Activated gamma-delta T cell treated with anti-CD3 and anti-CD28 coated beads, Interleukin-2, amount 50 U/mL, for 16 hours (primary cell): Measurements from ENCODE around the gene ATOX1.
"Not testable (repeated sequence)": the region's sequence is repeated elsewhere in the genome, so short reads cannot be mapped to it uniquely, and the experiment has no call there.

ENCODE experiments used
- DNase-seq: peaks from one replicate; pipeline ENCODE4 v3.0.0-alpha.2; 2020; ENCODE audit warnings: low read depth

ATOX1 gene

DNA sequence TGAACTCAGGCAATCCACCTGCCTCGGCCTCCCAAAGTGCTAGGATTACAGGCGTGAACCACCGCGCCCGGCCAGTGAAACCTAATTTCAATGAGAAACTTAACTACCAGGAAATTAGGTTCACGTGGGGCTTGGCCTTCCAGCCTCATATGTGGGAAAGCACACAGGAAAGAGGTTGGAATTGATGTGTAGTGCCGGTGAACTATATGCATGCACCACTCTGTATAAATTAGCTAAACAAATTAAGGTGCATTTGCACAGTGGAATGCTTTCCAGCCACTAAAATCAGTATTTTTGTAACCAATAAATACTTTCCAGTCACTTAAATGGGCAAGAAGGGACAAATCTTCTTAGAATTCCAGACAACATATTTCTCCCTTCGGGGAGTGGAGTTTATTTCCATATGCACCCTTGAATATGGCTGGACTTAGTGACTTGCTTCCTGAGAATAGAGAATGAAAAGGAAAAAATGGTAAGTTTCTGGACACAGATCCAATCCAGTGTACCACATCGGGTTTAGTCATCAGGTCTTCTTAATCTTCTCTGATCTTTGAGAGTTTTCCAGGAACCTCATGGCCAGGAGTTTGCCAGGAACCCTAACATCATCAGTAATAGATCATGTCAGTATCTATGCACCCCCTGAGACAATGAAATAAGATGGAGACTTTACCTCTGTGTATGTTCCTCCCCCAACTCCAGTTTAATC, 24.9 kb downstream of the ATOX1 start:
- DNase-seq = no peak

DNA sequence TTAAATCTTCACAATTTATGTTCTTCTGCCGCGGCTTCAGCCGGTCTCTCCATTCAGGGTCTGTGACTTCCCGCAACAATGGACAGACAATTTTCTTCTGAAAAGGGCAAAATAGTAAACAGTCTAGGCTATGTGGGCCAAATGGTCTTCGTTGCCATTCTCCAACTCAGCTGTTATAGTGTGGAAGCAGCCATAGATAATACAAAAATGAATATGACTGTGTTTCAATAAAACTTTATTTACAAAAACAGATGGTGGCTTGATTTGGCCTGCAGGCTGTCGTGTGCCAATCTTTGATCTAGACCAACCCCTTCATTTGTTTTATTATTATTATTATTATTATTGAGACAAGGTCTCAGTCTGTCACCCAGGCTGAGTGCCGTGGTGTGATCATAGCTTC, 28.1 kb downstream of the ATOX1 start:
- no peak for DNase-seq

DNA sequence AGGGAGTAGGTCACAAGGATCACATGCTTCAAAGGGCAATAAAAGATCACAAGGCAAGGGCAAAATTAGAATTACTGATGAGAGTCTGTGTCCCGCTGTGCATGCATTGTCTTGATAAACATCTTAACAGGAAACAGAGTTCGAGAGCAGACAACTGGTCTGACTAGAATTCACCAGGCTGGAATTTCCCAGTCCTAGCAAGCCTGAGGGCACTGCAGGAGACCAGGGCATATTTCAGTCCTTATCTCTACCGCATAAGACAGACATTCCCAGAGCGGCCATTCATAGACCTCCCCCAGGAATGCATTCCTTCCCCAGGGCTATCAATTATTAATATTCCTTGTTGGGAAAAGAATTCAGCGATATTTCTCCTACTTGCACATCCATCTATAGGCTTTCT, 28.8 kb downstream of the ATOX1 start:
- DNase-seq = not testable (repeated sequence)

DNA sequence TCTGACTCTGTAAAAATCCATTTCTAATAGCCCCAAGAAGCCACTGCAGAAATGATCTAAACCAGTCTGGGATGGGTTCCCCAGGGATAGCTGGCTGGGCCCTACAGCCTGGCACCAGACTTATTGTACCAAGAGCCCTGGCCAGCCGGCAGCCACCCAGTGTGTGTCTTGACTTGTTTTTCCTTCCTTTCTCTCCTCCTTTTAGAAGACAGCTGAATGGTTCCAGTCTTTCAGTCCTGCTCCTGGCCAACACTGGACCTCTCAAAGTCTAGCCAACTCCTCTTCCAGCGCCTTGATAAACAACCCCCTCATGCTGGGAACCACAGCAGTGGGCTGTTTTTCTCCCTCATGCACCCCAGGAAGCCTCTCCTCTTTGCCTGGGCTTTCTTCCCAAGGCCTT, 34.1 kb downstream of the ATOX1 start:
- no peak for DNase-seq

DNA sequence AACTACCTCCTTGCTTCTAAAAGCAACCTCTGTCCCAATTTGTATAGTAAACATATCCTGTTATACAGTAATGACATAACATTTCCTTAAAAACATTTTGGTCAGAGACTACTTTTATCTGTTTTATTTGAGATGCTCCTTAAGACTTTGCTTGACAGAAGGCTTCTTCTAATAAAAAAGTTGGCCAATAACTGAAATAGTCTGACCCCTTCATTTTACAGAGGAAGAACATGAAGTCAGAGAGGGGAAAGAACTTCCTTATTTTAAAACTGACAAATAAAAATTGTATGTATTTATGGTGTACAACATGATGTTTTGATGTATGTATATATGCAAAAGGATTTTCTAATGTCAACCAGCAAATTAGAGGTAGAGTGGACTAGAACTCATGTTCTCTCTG, 35.9 kb downstream of the ATOX1 start:
- no peak for DNase-seq

DNA sequence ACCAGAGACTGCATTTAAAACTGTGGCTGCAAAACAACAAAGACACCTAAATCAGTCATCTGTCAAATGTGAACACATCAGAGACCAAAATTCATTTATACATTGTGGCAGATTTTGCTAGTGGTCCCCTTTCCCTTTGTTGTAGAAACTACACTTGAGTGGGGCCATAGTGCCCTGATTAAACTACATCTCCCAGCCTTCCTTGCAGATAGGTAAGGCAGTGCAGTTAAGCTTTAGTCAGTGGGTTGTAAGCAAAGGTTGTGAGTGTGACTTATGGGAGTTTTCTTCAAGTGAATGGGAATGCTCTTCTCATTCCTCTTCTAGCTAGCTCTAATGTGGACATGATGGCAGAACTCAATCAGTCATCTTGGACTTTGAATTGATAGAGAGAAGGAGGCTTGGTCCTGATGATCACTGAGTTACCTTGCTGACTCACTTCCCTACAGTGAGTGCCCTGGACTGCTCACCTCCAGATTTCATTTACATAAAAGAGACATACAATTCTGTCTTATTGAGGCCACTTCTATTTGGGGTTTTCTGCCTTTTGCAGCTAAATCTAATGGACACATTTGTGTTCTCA, 36.5 kb downstream of the ATOX1 start:
- no peak for DNase-seq

DNA sequence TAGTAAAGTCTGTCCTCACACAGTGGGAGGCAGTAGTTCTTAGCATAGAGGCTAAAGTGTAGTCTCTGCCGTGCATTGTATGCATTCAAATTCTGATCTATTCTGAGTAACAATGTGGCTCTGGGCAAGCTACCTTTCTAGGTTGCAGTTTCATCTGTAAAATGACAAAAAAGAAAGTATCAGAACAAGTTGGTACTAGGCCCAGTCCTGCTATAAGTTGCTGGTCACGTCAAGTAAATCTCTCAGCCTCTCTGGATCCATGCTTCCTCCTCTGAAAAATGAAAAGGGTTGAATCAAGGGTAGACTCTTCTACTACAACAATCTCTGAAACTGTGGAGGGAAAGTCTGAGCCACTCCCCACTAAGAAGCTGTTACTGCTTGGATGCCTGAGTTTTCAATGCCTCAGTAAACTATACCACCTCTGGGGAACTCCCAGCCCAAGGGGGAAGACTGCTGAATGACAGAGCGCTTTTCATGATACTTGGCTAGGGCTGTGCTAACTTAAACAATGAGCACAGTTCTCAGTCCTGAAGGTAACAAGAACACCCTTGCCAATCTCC, 37.3 kb downstream of the ATOX1 start:
- DNase-seq = no peak

DNA sequence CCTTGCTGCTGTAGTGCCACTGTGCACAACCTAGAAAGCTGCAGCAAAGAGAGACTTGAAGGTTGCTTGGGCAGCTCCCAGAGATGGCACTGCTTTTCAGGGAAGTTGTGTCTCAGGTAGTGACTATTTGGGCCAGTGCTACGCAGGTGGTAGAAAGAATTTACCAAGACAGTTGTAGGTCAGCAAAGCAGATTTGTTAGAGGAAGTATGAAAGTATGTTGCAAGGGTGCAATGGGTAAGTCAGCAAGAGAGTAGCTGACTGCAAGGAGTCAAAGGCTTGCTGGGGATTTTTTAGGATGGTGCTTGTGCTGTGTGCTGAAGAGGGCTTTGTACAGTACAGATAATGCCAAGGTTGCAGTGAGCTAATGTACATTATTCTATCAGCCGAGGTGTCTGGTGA, 38.2 kb downstream of the ATOX1 start:
- DNase-seq = no peak

DNA sequence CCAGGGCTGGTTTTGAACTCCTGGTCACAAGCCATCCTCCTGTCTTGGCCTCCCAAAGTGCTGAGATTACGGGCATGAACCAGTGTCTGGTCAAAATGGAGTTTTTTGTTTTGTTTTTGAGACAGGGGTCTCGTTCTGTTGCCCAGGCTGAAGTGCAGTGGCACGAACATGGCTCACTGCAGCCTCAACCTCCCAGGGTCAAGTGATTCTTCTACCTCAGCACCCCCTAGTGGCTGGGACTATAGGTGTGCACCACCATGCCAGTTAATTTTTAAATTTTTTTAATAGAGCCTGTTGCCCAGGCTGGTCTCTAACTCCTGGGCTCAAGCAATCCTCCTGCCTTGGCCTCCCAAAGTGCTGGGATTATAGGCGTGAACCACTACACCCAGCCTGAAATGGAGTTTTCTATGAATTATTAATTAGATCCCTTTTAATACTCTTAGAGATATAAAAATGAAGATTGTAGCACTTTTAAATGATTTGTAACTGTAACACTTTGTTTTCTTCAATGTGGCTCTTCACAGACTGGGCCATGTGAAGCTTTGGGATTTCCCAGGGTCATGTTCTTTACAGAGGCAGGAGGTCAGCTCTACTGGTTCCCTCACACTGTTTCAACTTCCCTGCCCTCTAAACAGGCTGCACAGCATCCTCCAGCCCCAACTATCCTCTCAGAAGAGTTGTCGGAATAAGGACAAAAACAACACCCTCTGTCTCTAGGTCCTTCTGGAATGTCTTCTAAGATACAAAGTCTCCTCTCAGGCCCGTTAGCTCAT, 39.0 kb downstream of the ATOX1 start:
- DNase-seq = no peak

DNA sequence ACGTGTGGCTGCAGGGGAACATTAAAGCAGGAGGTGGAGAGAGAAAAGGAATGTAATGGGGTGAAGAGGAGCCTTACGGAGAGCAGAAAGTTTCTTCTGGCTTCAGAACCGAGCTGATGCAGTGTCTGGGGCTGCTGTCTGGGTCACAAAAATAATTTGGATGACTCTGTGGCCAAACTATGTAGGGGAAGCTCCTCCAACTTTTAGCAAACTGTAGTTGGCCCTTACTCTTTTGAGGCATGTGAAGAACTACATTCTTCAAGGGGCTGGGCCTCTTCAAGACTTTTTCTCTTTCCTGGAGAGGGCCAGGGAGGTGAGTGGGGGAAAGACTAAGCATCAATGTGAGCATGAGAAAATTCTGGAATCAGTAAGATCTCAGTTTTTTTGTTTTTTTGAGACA, 39.8 kb downstream of the ATOX1 start:
- no peak for DNase-seq

DNA sequence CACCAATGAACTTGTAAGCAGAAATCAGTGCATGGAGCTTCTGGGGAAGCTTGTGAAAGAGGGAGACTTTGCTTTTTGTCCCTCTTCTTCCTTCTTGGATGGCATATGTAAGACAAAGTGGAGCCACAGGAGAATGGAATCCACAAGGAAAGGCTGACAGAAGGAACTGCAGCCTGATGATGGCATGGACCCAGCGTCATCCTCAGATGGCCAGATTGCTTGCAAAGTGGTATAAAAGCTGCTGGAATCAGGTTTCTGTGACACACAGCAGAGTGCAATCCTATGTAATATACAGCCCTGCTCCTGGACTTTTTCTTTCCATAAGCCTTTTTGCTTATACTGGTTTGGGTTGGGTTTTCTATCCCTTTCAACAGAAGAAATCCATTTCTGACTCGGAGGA, 40.3 kb downstream of the ATOX1 start:
- no peak for DNase-seq

DNA sequence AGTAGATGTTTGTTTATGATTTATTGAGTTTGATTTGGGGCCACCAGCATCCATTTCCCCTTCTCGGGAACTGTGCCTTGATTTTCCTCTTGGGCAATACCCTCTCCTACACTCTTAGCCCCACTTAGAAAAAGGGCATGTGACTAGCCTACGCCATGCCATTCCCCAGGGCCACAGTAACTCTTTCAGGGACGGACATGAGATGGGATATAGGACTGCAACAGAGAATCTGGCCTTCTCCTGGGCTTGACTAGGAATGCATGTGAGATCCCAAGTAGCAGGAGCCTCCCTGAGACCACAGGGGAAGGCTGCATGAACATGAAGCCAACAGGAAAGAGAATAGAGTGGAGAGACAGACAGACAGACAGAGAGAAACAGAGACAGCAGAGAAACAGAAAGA, 41.0 kb downstream of the ATOX1 start:
- DNase-seq = no peak

DNA sequence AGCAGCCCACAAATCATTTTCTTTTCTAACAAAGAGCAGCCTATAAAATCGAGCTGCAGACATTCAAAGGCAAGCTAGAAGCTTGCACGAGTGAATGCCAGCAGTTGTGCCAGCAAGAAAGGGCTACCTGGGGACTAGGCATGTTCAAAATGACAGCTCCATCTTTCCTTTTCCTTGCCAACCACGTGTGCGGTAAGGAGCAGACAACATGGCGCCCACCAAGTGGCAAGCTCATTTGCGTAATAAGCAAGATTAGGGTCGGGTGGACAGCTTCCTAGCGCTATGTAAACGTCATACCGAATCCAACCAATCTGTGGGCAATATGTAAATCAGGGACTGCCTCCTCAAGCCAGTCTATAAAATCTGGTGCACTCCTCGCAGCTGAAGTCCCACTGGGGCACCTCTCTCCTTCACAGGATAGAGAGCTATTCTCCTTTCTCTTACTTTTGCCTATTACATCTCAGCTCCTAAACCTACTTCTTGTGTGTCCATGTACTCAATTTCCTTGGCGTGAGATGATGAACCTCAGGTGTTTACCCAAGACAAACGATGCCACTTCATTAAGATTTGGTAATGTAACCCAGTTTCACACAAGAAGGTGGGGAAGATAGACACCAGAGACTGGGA, 49.2 kb downstream of the ATOX1 start:
- no peak for DNase-seq

DNA sequence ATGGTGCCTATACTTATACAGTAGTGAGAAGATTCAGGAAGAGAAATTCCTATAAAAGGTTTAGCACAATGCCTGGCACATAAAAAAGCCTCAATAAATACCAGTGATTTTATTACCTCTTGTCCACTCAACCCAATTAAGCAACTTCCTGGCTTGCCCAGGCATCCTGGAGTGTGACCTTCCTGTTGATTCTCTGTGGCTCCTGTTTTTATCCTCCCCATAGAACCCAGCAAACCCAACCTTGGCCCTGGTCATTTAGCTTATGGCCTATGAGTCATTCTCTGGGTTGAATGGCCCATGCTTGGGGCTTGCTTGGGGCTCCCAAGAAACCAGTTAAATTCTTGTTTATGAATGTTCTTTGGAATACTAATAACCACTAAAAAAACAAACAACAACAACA, 50.3 kb downstream of the ATOX1 start:
- no peak for DNase-seq

DNA sequence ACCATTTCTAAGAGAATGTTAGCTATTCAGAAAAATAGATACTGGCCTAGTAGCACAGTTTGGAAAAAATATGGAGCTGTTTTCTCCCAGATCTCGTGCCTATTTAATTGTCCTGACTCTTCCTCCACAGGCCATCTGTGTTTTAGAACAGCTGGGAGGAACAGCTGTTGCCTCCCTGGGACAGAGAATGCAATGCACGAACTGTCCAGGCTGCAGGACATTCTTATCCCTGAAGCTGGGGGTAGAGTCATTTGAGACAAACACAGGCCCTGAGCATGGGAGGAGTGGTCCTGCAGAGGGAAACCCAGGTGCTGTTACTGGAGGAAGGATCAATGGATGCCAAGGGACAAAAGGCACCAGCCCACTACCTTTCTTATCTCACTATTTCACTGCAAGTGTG, 50.9 kb downstream of the ATOX1 start:
- DNase-seq = no peak

DNA sequence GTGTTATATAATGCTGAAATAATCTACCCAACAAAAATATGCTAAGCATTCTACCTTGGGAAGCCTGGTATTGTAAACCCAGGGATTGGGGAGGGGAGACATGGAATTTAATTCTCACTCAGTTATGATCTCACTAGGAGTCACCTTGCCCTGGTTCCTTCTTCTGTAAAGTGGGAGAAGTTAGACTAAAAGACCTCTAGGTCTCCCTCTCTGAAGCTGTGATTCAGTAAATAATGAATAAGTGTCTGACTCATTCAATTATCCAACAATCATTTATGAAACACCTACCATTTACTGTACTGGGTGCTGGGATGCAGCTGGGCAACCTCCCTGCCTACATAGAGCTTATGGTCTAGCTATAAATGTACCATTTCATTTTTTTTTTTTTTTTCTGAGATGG, 51.5 kb downstream of the ATOX1 start:
- DNase-seq = no peak

DNA sequence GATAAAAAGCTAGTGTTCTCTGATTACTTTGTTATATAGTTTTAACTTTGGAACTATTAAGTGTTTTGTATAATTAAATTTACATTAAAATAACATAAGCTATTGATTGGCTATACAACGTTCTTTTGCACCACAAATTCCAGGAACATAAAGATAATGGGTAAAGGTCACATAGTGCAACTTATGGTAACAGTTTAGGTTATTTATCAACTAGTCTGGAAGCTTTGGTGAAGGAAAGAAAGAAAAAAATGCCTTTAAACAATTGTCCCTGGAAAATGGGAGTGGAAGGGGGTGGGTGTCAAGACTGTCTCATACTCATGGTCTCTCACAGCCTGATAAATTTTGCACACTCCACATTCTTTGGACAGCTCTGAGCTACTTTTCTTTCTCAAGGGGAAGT, 54.7 kb downstream of the ATOX1 start:
- DNase-seq = no peak

DNA sequence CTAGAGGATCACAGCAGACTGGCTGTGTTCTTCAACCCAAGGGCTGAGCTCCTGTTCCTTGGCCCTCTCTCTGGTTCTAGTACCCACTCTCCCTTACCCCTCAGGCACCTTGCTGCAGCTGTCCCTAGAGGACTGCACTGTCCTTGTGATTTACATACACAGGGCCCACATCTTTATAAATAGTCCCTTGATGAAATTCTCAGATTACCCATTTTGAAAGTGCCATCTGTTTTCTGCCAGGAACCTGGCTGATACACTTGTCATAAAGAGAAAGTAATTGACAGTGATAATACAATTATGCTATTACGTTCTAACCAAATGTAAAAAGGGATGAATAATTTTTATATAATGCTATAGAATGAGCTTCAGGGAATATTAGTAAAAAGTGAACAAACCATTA, 55.2 kb downstream of the ATOX1 start:
- no peak for DNase-seq

DNA sequence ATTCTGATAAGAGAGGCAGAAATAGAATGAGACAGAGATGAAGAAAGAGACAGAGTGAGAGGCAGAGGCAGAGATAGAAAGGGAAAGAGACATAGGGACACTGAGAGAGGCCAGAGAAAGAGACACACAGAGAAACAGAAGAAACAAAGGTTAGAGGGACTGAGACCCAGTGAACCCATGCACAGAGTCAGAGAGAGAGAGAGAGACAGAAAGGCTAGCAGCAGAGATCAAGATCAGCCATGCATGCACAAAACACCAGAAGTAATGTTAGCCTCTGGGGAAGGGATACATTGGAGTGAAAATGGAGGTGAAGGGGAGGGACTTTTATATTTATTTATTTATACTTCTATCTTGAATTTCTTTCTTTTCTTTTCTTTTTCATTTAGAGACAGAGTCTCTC, 57.6 kb downstream of the ATOX1 start:
- DNase-seq = no peak

DNA sequence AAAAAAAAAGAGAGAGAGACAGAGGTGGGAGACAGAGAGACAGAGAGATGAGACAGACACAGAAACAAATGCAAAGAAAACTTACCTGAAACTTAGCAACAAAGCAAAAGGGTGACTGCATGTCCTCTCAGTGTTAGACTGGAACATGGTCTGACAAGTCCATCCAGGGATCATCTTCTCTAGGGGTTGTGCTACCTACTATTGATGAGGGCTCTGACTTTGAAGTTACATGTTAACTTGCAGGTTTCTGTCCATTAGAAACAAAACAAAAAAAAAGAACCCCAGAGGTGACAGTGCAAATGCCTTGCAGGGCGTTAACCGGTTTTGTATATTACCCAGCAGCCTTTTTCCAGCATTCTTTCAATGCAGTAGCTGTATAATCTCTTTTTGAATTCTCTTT, 58.1 kb downstream of the ATOX1 start:
- DNase-seq = no peak

DNA sequence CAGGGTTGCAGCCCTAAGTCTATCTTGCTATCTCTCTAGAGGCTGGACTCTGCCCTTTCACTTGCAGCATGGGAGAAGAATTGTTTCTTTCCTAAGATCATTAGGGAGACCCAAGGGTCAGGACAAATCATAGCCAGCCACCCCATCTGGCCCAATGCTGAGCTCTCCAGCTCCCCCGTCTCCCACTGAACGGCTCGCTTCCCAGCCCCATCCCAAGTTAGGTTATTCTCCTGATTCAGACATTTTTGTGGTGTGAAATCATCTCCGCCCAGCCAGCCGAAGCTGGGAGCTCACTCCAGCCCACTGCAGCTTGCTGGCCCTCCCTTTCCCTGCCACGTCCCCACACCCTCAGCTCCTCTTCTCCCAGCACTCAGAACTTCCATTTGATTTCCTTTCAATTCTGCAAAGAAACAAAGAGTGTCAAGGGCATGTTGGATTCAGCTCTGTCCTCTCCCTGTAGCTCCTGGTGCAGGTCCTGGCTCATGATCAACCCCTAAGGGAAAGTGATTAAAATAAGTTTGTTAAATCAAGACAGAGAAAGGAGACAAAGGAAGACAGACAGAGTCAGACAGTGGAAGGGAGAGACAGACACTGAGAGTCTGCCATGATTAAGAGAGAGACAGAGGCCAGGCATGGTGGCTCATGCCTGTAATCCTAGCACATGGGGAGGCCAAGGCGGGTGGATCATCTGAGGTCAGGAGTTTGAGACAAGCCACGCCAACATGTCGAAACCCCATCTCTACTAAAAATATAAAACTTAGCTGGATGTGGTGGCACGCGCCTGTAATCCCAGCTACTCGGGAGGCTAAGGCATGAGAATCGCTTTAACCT, 59.1 kb downstream of the ATOX1 start:
- DNase-seq = no peak

DNA sequence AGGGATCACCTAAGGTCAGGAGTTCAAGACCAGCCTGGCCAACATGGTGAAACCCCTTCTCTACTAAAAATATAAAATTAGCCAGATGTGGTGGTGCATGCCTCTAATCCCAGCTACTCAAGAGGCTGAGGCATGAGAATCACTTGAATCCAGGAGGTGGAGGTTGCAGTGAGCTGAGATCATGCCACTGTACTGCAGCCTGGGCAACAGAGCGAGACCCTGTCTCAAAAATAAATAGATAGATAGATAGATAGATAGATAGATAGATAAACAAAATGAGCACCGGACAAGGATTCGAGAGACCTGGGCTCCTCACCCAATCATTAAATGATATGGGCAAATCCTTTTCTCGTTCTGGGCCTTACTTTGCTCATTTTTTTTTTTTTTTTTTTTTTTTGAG, 60.4 kb downstream of the ATOX1 start:
- not testable (repeated sequence) for DNase-seq
